Measurements from ENCODE around the gene TNFAIP8L3.

Gene TNFAIP8L3

GRCh38 chr15:51117270-51117669 is 22.6 kb upstream of the TNFAIP8L3 start:
- no peak for DNase-seq (ENCODE audit: low read depth in 3 of 3)

DNA sequence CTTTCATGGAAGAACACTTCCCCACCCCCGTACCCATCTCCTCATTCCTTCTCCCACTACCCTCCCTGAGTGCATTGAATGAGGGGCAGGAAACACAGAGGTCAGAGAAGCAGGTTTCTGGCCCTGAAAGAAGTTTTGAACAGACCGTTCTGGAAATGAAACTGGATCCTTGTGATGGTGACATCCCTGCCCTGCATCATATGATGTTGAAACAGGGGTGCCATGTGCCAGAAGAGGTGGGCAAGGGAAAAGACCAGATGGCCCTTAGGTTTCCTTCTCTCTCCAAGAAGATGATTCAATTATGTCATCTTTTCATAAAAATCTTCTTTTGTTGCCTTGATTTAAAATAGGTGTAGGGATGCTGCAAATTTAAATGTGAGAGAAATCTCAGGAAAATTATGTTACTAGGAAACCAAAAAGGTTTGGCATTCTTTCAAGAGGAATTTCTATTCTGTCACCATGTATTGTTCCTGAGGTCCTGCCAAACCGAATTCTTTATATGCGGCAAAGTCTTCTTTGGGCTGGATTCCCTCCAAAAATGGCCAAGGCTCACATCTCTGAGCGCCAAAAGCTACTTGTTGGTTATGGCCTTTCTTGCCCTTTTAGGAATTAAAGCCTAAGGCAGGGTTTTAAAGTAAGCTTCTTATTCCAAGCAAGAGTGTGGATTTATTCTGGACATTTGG is 19.9 kb upstream of the TNFAIP8L3 start:
- no peak for DNase-seq (ENCODE audit: low read depth in 3 of 3)

- DNase-seq (ENCODE audit: low read depth in 3 of 3), result no peak
Observed at GRCh38 chr15:51112078-51112477, 17.4 kb upstream of the TNFAIP8L3 start.

GRCh38 chr15:51111061-51111460 is 16.4 kb upstream of the TNFAIP8L3 start:
- DNase-seq (ENCODE audit: low read depth in 3 of 3), result no peak

DNA sequence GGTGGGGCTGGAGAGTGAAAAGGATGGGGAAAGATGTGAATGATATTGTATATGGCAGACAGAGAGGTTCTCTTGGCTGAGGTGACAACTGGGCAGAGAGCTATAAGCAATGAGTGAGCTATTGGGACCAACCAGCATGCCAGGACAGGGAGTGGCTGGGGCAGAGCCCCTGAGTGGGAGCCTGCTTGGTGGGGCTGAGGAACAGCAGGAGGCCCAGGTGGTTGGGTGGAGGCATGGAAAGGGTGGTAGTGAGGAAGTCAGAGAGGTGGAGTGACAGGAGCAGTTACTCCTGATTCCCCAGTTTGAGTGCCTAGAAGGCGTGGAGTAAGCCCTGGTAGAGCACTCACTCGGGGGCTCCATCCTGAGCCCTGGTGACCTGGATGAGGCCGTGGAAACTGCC is 15.5 kb upstream of the TNFAIP8L3 start:
- no peak for DNase-seq (ENCODE audit: low read depth in 3 of 3)

DNA sequence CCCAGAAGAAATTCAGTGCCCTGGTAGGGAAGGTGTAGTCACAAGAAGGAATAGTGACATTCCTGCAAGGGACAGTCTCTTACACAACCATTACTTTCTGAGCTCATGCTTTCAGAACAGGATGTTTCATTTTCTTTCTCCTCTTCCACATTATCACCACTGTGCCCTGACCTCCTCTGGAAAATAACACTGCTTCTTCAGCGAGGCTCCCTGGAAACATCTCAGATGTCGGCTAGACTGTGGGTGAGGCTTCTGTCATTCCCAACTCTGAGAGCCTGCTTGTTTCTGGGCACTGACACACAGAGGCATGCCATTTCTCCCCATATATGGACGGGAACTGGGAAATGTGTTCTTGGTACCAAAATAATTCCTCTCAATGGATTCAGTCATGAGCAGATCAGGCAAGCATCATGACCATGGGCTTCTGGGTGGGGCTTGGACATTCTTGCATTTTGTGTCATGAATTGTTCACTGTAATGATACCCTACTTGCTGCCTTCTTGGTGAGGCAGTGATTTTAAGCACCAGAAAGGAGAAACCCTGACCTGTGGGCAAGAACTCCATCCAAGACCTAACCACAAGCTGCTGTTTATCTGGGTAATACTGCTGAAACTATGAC is 14.3 kb upstream of the TNFAIP8L3 start:
- DNase-seq (ENCODE audit: low read depth in 3 of 3), result no peak

DNA sequence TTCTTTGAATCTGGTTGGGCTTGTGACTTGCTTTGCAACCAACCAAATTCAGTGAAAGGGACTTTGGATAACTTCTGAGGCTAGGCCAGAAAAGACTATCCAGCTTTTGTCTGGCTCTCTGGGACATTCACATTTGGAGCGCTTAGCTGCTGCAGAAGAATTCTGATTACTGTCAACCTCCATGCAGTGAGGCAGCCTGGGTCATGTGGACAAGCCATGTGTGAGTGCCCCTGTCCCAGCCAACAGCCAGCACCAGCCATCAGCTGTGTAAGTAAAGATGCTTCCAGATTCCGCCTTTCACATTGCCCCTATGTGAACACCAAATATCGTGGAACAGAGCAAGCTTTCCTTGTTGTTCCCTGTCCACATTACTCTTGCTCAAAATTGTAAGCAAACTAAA is 12.9 kb upstream of the TNFAIP8L3 start:
- no peak for DNase-seq (ENCODE audit: low read depth in 3 of 3)

GRCh38 chr15:51106481-51106880 is 11.8 kb upstream of the TNFAIP8L3 start:
- no peak for DNase-seq (ENCODE audit: low read depth in 3 of 3)

GRCh38 chr15:51105430-51106016 is 10.8 kb upstream of the TNFAIP8L3 start:
- DNase-seq (ENCODE audit: low read depth in 3 of 3), result no peak

DNA sequence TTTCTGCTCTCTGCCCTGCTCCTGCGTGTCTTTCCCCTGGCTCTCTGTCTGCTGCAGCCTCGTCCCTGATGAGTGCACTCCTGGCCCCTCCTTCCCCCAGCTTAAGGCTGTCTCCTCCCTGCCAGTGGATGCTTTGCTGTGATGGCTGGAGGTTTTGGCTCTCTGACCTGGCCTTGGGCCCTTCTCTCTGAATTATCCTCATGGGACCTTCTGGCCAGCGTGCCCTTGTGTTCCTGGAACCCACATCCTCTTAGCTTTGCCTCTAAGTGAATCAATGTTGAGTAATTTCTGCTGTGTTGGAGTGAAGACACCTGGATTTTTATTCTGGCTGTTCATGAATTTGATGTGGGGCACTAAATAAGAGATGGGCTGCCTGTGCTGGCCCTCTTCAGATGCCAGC is 9.8 kb upstream of the TNFAIP8L3 start:
- no peak for DNase-seq (ENCODE audit: low read depth in 3 of 3)

DNA sequence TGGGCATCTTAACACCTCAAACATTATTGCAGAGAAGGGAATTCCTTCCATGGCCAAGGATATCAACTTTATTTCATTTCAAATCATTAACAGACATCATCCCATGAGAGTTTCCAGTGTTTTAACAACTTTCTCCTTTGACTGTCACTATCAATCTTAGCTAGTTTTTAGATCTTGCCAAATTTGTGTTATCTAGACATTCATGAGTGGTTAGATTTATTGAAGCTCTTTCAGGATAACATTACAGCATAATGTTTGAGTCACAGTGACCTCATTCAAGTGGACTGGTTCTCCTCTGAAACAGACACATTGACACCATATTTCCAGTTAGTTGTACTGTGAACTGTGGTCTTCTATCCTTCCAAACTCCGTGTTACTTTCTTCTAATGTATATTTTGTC is 8.6 kb upstream of the TNFAIP8L3 start:
- DNase-seq (ENCODE audit: low read depth in 3 of 3), result no peak

- DNase-seq (ENCODE audit: low read depth in 3 of 3), result no peak
Observed at GRCh38 chr15:51100785-51101489, 6.2 kb upstream of the TNFAIP8L3 start.

DNA sequence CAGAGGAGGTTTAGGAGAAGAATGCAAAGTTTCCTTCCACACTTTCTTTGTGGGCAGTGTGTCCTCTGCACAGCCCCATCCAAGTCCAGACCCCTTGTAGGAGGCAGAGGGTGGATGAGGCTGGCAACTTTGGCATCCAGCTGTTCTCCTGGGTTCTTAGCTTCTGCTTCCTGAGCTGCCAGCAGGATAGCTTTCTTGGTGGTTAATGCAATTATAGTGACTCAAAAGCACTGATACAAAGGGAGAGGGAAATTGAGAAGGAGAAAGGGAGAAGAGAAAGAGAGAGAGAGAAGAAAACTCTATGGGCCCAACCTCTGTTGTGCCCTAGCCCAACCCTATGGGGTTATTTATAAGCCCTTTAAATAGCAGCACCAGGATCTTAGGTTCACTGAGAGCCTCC is 4.5 kb upstream of the TNFAIP8L3 start:
- no peak for DNase-seq (ENCODE audit: low read depth in 3 of 3)

DNA sequence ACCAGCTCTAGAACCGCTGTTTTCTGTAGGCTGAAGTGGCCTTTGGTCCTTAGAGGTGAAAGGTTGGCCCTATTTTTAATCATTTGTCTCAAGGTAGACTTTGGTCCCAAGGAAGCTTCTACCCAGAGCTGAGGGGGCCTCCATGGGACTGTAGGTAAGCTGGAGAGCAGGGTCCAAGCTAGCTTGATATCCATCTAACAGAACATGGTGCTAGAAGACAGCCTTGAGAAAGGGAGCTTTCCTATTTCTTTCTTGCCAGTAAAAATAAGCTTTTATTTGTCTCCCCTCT is 3.6 kb upstream of the TNFAIP8L3 start:
- no peak for DNase-seq (ENCODE audit: low read depth in 3 of 3)

DNA sequence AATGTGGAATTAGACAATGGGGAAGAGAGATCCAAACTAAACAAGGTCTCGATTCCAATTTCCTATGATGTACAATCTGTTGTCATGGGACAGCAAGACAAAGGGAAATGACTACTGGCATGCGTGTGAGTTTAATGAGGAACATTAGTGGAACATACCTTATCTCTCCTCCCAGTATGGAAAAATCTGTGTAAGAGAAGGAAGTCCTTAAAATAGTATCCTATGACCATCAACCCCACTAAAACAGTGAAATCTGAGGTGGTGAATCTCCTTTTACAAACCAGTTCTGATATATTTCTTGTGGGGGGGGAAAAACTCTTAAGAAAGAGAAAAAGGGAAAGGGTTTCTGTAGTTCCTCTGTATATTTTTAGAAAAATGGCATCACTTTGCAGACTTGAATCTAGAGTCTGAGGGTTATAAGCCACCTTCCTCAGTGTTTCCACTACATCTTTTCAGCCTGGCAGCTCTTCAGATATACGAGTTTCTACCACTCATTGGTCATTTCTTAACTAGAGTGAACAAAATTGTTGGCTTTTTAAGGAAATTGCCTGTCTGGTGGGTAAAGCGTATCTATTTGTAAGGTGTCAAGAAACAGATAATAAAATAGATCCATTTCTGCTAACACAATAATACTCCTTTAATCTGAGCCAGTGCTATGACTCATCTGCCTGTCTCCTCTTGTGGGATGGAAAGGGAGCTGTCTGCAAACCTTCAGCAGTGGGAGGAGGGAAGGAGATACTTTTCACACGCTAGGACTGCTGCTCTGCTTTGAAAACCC is 3.0 kb upstream of the TNFAIP8L3 start:
- no peak for DNase-seq (ENCODE audit: low read depth in 3 of 3)

GRCh38 chr15:51096976-51097375 is 2.3 kb upstream of the TNFAIP8L3 start:
- no peak for DNase-seq (ENCODE audit: low read depth in 3 of 3)

- no peak for DNase-seq (ENCODE audit: low read depth in 3 of 3)
Observed at GRCh38 chr15:51095681-51096331, 1.1 kb upstream of the TNFAIP8L3 start.

DNA sequence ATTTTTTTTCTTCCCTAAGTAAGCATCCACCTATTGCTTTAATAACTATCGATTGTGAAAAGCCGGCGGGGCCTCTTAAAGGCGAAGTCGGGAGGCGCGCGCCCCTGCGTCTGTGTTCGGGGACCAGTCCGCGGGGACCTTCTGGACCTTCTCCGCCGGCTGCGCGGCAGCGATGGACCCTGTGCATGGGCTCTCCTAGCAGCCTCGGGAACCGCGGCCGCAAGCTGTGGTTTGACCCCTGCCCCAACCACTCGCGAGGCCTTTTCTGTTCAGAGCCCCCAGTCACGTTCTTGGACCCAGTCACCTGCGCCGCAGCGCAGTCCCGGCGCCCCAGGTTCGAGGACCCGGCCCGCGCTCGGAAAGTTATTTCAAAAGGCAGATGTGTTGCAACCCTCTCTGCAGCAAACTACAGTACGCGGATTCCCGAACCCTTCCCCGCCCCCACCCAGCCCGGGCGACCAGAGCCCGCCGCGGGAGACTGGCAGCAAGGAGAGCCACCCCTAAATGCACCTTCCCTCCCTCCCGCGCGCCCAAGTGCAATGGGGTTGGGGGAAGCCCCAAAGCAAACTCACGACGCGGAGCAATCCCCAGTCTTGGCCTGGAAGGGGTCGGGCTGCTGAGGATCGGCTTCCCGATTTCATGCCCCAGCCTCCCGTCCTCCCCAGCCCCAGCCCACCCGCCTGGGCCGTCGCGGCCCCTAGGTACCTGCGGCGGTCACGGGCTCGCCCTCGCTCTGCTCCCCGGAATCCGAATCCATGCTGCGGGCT is 684 bp downstream of the TNFAIP8L3 start:
- DNase-seq (ENCODE audit: low read depth in 3 of 3), result no peak

DNA sequence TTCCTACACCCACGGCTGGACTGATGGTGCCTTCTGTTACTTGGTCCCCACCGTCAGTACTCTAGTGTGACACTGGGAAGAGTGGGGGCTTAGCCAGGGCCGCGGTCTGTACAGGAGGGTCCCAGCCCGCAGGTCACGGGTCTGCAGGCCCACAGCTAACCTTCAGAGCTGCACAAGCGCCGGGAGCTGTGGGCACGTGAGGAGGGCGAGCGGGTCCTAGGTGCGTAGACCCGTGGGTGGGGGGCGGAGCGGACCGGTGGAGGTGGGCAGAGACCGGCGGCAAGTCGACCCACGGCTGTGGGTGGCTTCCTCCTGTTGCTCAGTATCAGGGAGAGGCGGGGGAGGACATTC is 1.2 kb downstream of the TNFAIP8L3 start:
- no peak for DNase-seq (ENCODE audit: low read depth in 3 of 3)

DNA sequence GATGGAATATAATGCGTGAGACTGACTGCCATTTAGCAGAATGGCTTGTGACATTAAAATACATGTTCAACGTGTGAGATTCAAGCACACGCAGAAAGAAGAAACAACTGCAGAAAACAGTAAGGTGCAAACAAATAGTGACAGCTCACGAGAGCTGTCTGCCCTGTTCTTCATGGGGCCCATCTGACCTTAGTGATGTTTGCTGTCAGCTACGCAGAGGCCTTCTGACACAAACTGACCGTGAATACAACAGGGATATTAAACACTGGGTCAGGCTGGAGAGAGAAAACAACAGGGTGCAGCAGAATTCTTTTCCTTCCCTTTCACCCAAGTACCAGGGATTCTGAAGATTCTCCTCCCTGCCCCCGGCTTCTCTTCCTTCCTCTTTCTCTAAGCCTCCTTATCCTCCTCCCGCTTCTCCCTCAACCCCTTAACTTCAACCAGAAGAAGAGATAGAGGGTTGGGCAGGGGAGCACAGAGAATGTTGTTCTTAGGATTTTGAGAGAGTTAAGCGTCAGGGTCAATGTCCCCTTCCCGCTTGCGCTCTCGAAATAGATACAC is 2.1 kb downstream of the TNFAIP8L3 start:
- DNase-seq (ENCODE audit: low read depth in 3 of 3), result no peak

- DNase-seq (ENCODE audit: low read depth in 3 of 3), result no peak
Observed at GRCh38 chr15:51090753-51091152, 4.0 kb downstream of the TNFAIP8L3 start.

Measured in stimulated activated CD4-positive, alpha-beta T cell treated with anti-CD3 and anti-CD28 coated beads, TNF-alpha, amount 100 ng/mL, for 4 hours (primary cell).